Measurements from ENCODE around the gene NLRP6. TPM values are rescaled to one million over a fixed set of nuclear protein-coding genes. Genes with fewer than 3 reads are reported as not detected.
"Not testable (repeated sequence)": the region's sequence is repeated elsewhere in the genome, so short reads cannot be mapped to it uniquely, and the experiment has no call there.

NLRP6 gene
- total RNA-seq, 1 donor from 2014 or later: not detected

GRCh38 chr11:312092-312816 is 34.0 kb downstream of the NLRP6 start:
- H3K27ac Mint-ChIP-seq (ENCODE audit: unreplicated experiment): no peak overlapping the region

GRCh38 chr11:313304-313786 is 35.1 kb downstream of the NLRP6 start:
- Mint-ChIP-seq H3K9me3 (no peaks in the 10 kb centered on the region), H3K27ac (ENCODE audit: unreplicated experiment) (no peak overlapping the region), H3K36me3 (ENCODE audit: low read depth) (peaks cover 2% of the 10 kb centered on the region), H3K4me1 (peaks cover 40% of the 10 kb centered on the region), H3K27me3 (ENCODE audit: low read depth) (peaks cover 67% of the 10 kb centered on the region), H3K4me3 (peak overlapping the region; percentile 83)
- DNase-seq (ENCODE audit: low read depth, low spot score): no peak
- TF ChIP-seq CTCF (conservative IDR thresholded peaks at IDR 0.05): no peak

More at GRCh38 chr11:312092-312816, 34.0 kb downstream of the NLRP6 start:
- H3K9me3 Mint-ChIP-seq: no peaks in the 10 kb centered on the region
- H3K4me1 Mint-ChIP-seq: peaks cover 42% of the 10 kb centered on the region
- peak overlapping the region; percentile 88 for H3K4me3 Mint-ChIP-seq
- peaks cover 63% of the 10 kb centered on the region for H3K27me3 Mint-ChIP-seq (ENCODE audit: low read depth)
- TF ChIP-seq CTCF (conservative IDR thresholded peaks at IDR 0.05): no peak
- no peak for DNase-seq (ENCODE audit: low read depth, low spot score)
- peaks cover 2% of the 10 kb centered on the region for H3K36me3 Mint-ChIP-seq (ENCODE audit: low read depth)

GRCh38 chr11:313787-314553 is 35.8 kb downstream of the NLRP6 start, which contains the start of gene IFITM1:
TSS of gene IFITM1 (plus strand) at chr11:314040. CDS start at chr11:314171, 131 bp downstream.
- peaks cover 2% of the 10 kb centered on the region for H3K36me3 Mint-ChIP-seq (ENCODE audit: low read depth)
- peaks cover 37% of the 10 kb centered on the region for H3K4me1 Mint-ChIP-seq
- H3K27me3 Mint-ChIP-seq (ENCODE audit: low read depth): peaks cover 67% of the 10 kb centered on the region
- no peak for TF ChIP-seq CTCF (conservative IDR thresholded peaks at IDR 0.05)
- H3K4me3 Mint-ChIP-seq: peak within 1 kb of the TSS; percentile 83
- no peaks in the 10 kb centered on the region for H3K9me3 Mint-ChIP-seq
- no peak within 1 kb of the TSS for H3K27ac Mint-ChIP-seq (ENCODE audit: unreplicated experiment)
- no peak for DNase-seq (ENCODE audit: low read depth, low spot score)

GRCh38 chr11:314554-314875 is 36.3 kb downstream of the NLRP6 start:
- not testable (repeated sequence) for H3K9me3 Mint-ChIP-seq; H3K27ac Mint-ChIP-seq (ENCODE audit: unreplicated experiment); H3K36me3 Mint-ChIP-seq (ENCODE audit: low read depth); DNase-seq (ENCODE audit: low read depth, low spot score)
- Mint-ChIP-seq H3K4me3 (peak overlapping the region; percentile 83), H3K27me3 (ENCODE audit: low read depth) (peaks cover 63% of the 10 kb centered on the region), H3K4me1 (peaks cover 34% of the 10 kb centered on the region)

GRCh38 chr11:315051-315481 is 36.9 kb downstream of the NLRP6 start:
- Mint-ChIP-seq H3K9me3 (no peaks in the 10 kb centered on the region), H3K36me3 (ENCODE audit: low read depth) (peaks cover 2% of the 10 kb centered on the region), H3K4me1 (peaks cover 34% of the 10 kb centered on the region), H3K4me3 (peak overlapping the region; percentile 83), H3K27me3 (ENCODE audit: low read depth) (peaks cover 62% of the 10 kb centered on the region), H3K27ac (ENCODE audit: unreplicated experiment) (no peak overlapping the region)
- DNase-seq (ENCODE audit: low read depth, low spot score): no peak
- no peak for TF ChIP-seq CTCF (conservative IDR thresholded peaks at IDR 0.05)
